K562 (cell line): ENCODE measurements around the gene RIMKLA. TPM values are rescaled to one million over a fixed set of nuclear protein-coding genes. Genes with fewer than 3 reads are reported as not detected.
A peak's percentile ranks its signal among the peaks of the same experiment; 100 is the strongest.

ENCODE experiments used
- BRD4 ChIP-seq: fragments of 200-600 bp; sonication (generic); IDR thresholded peaks from 2 replicates; pipeline ENCODE4 v1.6.1; 2017; ENCODE audit warnings: inconsistent platforms
- HLTF ChIP-seq: fragments of 450-650 bp; IDR thresholded peaks from 2 replicates; pipeline ENCODE4 v1.6.1; 2016
- KAT8 ChIP-seq: fragments of 450-650 bp; IDR thresholded peaks from 2 replicates; pipeline ENCODE4 v1.6.1; 2016; ENCODE audit warnings: low read depth, mild to moderate bottlenecking
- MAFG ChIP-seq: fragments of 450-650 bp; conservative IDR thresholded peaks from 2 replicates; pipeline ENCODE4 v1.6.1; 2016; ENCODE audit warnings: missing genetic modification characterization, missing compliant biosample characterization
- MECOM ChIP-seq: fragments of 250-450 bp; sonication (Bioruptor Pico); IDR thresholded peaks from 2 replicates; pipeline ENCODE4 v1.8.0; 2022; ENCODE audit warnings: inconsistent platforms
- NR2F6 ChIP-seq: fragments of 450-650 bp; formaldehyde crosslinking; IDR thresholded peaks from 2 replicates; pipeline ENCODE4 v1.4.0; 2020; ENCODE audit warnings: mild to moderate bottlenecking
- SMARCB1 ChIP-seq: IDR thresholded peaks from 2 replicates; pipeline ENCODE4 v1.6.1; 2011; ENCODE audit warnings: improper control_type of control experiment, low read depth; ENCODE audit not compliant: insufficient read length
- THRAP3 ChIP-seq: fragments of 450-650 bp; IDR thresholded peaks from 2 replicates; pipeline ENCODE4 v1.6.1; 2016; ENCODE audit warnings: mild to moderate bottlenecking, inconsistent platforms, borderline replicate concordance
- ZNF282 ChIP-seq: sonication (generic); formaldehyde crosslinking; IDR thresholded peaks from 2 replicates; pipeline ENCODE4 v1.8.1; 2023; ENCODE audit warnings: missing genetic modification reagents
- ZNF717 ChIP-seq: fragments of 250-450 bp; sonication (Bioruptor Pico); IDR thresholded peaks from 2 replicates; pipeline ENCODE4 v1.5.0; 2021
- polyA plus RNA-seq, 8 experiments: library from polyadenylated mRNA; depleted of rRNA in 4 of 8; stranded (reverse) in 5 of 8; unstranded in 3 of 8; fragments of >200 nt; fragmentation: Nextera tagmentation in 2 of 8; fragmentation: Illumina TruSeq in 1 of 8; extraction: Ambion mirVana in 2 of 8; extraction: Trizol in 1 of 8; gene quantifications; 2 replicates each; pipeline versions ENCODE4 v1.2.1 to v1.2.3, GENCODE V29; 2011 to 2014; ENCODE audit warnings: inconsistent platforms in 1 of 8, missing spikeins in 1 of 8
- total RNA-seq, 7 experiments: library from RNA; depleted of rRNA in 6 of 7; stranded (reverse); fragments of >200 nt in 6 of 7; fragmentation: Illumina TruSeq in 2 of 7; extraction: Trizol in 2 of 7; gene quantifications; 2 replicates each; pipeline versions ENCODE4 v1.2.1 to v1.2.3, GENCODE V29; 2011 to 2021; ENCODE audit warnings: low replicate concordance in 1 of 7
- TF ChIP-seq, protein P1 (sequence below): sonication (generic); formaldehyde crosslinking; IDR thresholded peaks from 2 replicates; pipeline ENCODE4 v1.8.1; 2023; ENCODE audit warnings: mild to moderate bottlenecking, missing genetic modification reagents
- TF ChIP-seq, protein P2 (sequence below): fragments of 450-650 bp; IDR thresholded peaks from 2 replicates; pipeline ENCODE4 v1.7.0; 2016; ENCODE audit warnings: borderline replicate concordance
- TF ChIP-seq, protein P3 (sequence below): fragments of 450-650 bp; IDR thresholded peaks from 2 replicates; pipeline ENCODE4 v1.6.1; 2016; ENCODE audit warnings: mild to moderate bottlenecking, moderate library complexity

The RIMKLA gene
- total and polyA plus RNA-seq, 9 of the 15 experiments (the other 6 are each of a cell fraction or from before 2014, with no cell fraction given), result 0.02 TPM; not detected in 8

DNA sequence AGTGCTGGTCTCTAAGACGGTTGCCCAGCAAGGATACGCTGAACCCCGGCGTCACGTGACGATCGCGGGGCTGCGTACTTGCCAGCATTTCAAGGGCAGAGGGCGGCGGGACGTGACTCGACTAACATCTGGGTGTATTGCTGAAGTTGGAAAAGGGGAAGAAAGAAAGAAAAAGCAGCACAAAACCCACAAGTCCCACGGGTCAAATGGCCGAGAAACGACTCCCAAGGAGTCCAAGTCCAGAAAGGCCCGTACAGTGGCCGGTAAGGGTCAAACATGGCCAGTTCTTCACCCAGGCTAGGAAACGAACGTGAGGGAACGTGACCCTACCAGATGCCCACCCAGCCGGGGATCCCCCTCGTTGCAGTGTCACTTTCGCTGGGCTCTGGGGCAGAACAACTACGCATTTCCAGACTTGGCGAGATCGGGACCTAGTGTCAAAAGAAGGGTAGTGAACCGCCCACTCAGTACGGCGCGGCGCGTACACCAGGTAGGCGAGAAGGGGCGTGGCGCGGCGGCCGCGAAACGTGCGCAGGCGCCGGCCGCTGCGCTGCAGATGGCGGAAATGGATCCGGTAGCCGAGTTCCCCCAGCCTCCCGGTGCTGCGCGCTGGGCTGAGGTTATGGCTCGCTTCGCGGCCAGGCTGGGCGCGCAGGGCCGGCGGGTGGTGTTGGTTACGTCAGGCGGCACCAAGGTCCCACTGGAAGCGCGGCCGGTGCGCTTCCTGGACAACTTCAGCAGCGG is 75.6 kb downstream of the RIMKLA start, which contains the start of the genes PPCS and ZMYND12 (continued):
- TF ChIP-seq SMARCB1 (no peak), ZNF282 (CRISPR knock-in tag) (no peak), HLTF (no peak), MECOM (CRISPR knock-in tag) (no peak), MAFG (tag) (no peak), BRD4 (peak; percentile 70; the same call in 1 of the 2 replicates), KAT8 (peak; percentile 77; the same call in 1 of the 2 replicates), ZNF717 (CRISPR knock-in tag) (no peak), THRAP3 (no peak), NR2F6 (CRISPR knock-in tag) (no peak)
- TF ChIP-seq, protein P1, sequence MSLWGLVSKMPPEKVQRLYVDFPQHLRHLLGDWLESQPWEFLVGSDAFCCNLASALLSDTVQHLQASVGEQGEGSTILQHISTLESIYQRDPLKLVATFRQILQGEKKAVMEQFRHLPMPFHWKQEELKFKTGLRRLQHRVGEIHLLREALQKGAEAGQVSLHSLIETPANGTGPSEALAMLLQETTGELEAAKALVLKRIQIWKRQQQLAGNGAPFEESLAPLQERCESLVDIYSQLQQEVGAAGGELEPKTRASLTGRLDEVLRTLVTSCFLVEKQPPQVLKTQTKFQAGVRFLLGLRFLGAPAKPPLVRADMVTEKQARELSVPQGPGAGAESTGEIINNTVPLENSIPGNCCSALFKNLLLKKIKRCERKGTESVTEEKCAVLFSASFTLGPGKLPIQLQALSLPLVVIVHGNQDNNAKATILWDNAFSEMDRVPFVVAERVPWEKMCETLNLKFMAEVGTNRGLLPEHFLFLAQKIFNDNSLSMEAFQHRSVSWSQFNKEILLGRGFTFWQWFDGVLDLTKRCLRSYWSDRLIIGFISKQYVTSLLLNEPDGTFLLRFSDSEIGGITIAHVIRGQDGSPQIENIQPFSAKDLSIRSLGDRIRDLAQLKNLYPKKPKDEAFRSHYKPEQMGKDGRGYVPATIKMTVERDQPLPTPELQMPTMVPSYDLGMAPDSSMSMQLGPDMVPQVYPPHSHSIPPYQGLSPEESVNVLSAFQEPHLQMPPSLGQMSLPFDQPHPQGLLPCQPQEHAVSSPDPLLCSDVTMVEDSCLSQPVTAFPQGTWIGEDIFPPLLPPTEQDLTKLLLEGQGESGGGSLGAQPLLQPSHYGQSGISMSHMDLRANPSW, result no peak
- TF ChIP-seq, protein P2, sequence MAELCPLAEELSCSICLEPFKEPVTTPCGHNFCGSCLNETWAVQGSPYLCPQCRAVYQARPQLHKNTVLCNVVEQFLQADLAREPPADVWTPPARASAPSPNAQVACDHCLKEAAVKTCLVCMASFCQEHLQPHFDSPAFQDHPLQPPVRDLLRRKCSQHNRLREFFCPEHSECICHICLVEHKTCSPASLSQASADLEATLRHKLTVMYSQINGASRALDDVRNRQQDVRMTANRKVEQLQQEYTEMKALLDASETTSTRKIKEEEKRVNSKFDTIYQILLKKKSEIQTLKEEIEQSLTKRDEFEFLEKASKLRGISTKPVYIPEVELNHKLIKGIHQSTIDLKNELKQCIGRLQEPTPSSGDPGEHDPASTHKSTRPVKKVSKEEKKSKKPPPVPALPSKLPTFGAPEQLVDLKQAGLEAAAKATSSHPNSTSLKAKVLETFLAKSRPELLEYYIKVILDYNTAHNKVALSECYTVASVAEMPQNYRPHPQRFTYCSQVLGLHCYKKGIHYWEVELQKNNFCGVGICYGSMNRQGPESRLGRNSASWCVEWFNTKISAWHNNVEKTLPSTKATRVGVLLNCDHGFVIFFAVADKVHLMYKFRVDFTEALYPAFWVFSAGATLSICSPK, result no peak
- TF ChIP-seq, protein P3, sequence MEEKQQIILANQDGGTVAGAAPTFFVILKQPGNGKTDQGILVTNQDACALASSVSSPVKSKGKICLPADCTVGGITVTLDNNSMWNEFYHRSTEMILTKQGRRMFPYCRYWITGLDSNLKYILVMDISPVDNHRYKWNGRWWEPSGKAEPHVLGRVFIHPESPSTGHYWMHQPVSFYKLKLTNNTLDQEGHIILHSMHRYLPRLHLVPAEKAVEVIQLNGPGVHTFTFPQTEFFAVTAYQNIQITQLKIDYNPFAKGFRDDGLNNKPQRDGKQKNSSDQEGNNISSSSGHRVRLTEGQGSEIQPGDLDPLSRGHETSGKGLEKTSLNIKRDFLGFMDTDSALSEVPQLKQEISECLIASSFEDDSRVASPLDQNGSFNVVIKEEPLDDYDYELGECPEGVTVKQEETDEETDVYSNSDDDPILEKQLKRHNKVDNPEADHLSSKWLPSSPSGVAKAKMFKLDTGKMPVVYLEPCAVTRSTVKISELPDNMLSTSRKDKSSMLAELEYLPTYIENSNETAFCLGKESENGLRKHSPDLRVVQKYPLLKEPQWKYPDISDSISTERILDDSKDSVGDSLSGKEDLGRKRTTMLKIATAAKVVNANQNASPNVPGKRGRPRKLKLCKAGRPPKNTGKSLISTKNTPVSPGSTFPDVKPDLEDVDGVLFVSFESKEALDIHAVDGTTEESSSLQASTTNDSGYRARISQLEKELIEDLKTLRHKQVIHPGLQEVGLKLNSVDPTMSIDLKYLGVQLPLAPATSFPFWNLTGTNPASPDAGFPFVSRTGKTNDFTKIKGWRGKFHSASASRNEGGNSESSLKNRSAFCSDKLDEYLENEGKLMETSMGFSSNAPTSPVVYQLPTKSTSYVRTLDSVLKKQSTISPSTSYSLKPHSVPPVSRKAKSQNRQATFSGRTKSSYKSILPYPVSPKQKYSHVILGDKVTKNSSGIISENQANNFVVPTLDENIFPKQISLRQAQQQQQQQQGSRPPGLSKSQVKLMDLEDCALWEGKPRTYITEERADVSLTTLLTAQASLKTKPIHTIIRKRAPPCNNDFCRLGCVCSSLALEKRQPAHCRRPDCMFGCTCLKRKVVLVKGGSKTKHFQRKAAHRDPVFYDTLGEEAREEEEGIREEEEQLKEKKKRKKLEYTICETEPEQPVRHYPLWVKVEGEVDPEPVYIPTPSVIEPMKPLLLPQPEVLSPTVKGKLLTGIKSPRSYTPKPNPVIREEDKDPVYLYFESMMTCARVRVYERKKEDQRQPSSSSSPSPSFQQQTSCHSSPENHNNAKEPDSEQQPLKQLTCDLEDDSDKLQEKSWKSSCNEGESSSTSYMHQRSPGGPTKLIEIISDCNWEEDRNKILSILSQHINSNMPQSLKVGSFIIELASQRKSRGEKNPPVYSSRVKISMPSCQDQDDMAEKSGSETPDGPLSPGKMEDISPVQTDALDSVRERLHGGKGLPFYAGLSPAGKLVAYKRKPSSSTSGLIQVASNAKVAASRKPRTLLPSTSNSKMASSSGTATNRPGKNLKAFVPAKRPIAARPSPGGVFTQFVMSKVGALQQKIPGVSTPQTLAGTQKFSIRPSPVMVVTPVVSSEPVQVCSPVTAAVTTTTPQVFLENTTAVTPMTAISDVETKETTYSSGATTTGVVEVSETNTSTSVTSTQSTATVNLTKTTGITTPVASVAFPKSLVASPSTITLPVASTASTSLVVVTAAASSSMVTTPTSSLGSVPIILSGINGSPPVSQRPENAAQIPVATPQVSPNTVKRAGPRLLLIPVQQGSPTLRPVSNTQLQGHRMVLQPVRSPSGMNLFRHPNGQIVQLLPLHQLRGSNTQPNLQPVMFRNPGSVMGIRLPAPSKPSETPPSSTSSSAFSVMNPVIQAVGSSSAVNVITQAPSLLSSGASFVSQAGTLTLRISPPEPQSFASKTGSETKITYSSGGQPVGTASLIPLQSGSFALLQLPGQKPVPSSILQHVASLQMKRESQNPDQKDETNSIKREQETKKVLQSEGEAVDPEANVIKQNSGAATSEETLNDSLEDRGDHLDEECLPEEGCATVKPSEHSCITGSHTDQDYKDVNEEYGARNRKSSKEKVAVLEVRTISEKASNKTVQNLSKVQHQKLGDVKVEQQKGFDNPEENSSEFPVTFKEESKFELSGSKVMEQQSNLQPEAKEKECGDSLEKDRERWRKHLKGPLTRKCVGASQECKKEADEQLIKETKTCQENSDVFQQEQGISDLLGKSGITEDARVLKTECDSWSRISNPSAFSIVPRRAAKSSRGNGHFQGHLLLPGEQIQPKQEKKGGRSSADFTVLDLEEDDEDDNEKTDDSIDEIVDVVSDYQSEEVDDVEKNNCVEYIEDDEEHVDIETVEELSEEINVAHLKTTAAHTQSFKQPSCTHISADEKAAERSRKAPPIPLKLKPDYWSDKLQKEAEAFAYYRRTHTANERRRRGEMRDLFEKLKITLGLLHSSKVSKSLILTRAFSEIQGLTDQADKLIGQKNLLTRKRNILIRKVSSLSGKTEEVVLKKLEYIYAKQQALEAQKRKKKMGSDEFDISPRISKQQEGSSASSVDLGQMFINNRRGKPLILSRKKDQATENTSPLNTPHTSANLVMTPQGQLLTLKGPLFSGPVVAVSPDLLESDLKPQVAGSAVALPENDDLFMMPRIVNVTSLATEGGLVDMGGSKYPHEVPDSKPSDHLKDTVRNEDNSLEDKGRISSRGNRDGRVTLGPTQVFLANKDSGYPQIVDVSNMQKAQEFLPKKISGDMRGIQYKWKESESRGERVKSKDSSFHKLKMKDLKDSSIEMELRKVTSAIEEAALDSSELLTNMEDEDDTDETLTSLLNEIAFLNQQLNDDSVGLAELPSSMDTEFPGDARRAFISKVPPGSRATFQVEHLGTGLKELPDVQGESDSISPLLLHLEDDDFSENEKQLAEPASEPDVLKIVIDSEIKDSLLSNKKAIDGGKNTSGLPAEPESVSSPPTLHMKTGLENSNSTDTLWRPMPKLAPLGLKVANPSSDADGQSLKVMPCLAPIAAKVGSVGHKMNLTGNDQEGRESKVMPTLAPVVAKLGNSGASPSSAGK, result peak; percentile 88
